DOHH2 (cell line): ENCODE results near the gene ERVV-1.

Source experiments
- CTCF ChIP-seq: fragments of 200-600 bp; sonication (generic); IDR thresholded peaks from one replicate; pipeline ENCODE4 v1.5.1; 2014; ENCODE audit warnings: antibody characterized with exemption, mild to moderate bottlenecking, low read depth, low read length; ENCODE audit not compliant: poor library complexity, severe bottlenecking
- EZH2phosphoT487 ChIP-seq: fragments of 200-600 bp; sonication (generic); IDR thresholded peaks from 2 replicates; pipeline ENCODE4 v1.6.1; 2017; ENCODE audit warnings: borderline replicate concordance, mild to moderate bottlenecking, antibody characterized with exemption, low read length, moderate library complexity, mixed read lengths

- TF ChIP-seq CTCF, result no peak
- TF ChIP-seq EZH2phosphoT487, result no peak
These were observed 15.7 kb upstream of the ERVV-1 start for GRCh38 chr19:52997975-52998374.
